Measurements from ENCODE around the gene BRINP3. TPM values are rescaled to one million over a fixed set of nuclear protein-coding genes. Genes with fewer than 3 reads are reported as not detected.
"Not testable (repeated sequence)": the region's sequence is repeated elsewhere in the genome, so short reads cannot be mapped to it uniquely, and the experiment has no call there.

The BRINP3 gene
- total RNA-seq, 1 donor = not detected

- Histone ChIP-seq H3K27me3 (ENCODE audit: insufficient read depth, low read length) (no peaks in the 10 kb centered on the region), H3K9me3 (ENCODE audit: low read depth, low read length) (peaks cover 2% of the 10 kb centered on the region), H3K27ac (ENCODE audit: low read depth, low read length) (no peak overlapping the region), H3K79me2 (ENCODE audit: insufficient read depth, low read length) (no peaks in the 10 kb centered on the region), H3K4me1 (ENCODE audit: insufficient read depth, low read length) (no peaks in the 10 kb centered on the region), H3K36me3 (ENCODE audit: insufficient read depth, low read length) (no peaks in the 10 kb centered on the region), H2AFZ (ENCODE audit: low read length) (no peak overlapping the region), H3K4me2 (ENCODE audit: insufficient read depth, low read length) (no peak overlapping the region), H3K4me3 (ENCODE audit: insufficient read depth, low read length) (no peak overlapping the region), H4K20me1 (ENCODE audit: insufficient read depth, low read length) (no peaks in the 10 kb centered on the region)
- no peak for TF ChIP-seq CTCF (IDR thresholded peaks at IDR 0.05; ENCODE audit: extremely low read depth, low read depth, low read length)
- no peak for DNase-seq (ENCODE audit: insufficient read length, low spot score, missing footprints)
Measured at GRCh38 chr1:190138266-190138665, 339.4 kb downstream of the BRINP3 start.

- Histone ChIP-seq H3K27me3 (ENCODE audit: insufficient read depth, low read length) (no peaks in the 10 kb centered on the region), H3K79me2 (ENCODE audit: insufficient read depth, low read length) (no peaks in the 10 kb centered on the region), H3K36me3 (ENCODE audit: insufficient read depth, low read length) (no peaks in the 10 kb centered on the region), H3K4me2 (ENCODE audit: insufficient read depth, low read length) (no peak overlapping the region), H3K4me3 (ENCODE audit: insufficient read depth, low read length) (no peak overlapping the region), H2AFZ (ENCODE audit: low read length) (no peak overlapping the region), H3K4me1 (ENCODE audit: insufficient read depth, low read length) (no peaks in the 10 kb centered on the region), H4K20me1 (ENCODE audit: insufficient read depth, low read length) (no peaks in the 10 kb centered on the region), H3K27ac (ENCODE audit: low read depth, low read length) (no peak overlapping the region), H3K9me3 (ENCODE audit: low read depth, low read length) (peaks cover 2% of the 10 kb centered on the region)
- no peak for DNase-seq (ENCODE audit: insufficient read length, low spot score, missing footprints)
- TF ChIP-seq CTCF (IDR thresholded peaks at IDR 0.05; ENCODE audit: extremely low read depth, low read depth, low read length) = no peak
Measured at GRCh38 chr1:190129366-190129765, 348.3 kb downstream of the BRINP3 start.

- Histone ChIP-seq H3K27me3 (ENCODE audit: insufficient read depth, low read length) (no peaks in the 10 kb centered on the region), H3K36me3 (ENCODE audit: insufficient read depth, low read length) (no peaks in the 10 kb centered on the region), H3K79me2 (ENCODE audit: insufficient read depth, low read length) (no peaks in the 10 kb centered on the region), H3K4me2 (ENCODE audit: insufficient read depth, low read length) (no peak overlapping the region), H4K20me1 (ENCODE audit: insufficient read depth, low read length) (no peaks in the 10 kb centered on the region), H2AFZ (ENCODE audit: low read length) (no peak overlapping the region), H3K27ac (ENCODE audit: low read depth, low read length) (no peak overlapping the region), H3K9me3 (ENCODE audit: low read depth, low read length) (no peaks in the 10 kb centered on the region), H3K4me1 (ENCODE audit: insufficient read depth, low read length) (no peaks in the 10 kb centered on the region), H3K4me3 (ENCODE audit: insufficient read depth, low read length) (no peak overlapping the region)
- no peak for TF ChIP-seq CTCF (IDR thresholded peaks at IDR 0.05; ENCODE audit: extremely low read depth, low read depth, low read length)
- DNase-seq (ENCODE audit: insufficient read length, low spot score, missing footprints) = no peak
Measured at GRCh38 chr1:190126728-190127127, 350.9 kb downstream of the BRINP3 start.

- no peak for DNase-seq (ENCODE audit: insufficient read length, low spot score, missing footprints)
- no peak overlapping the region for H3K4me2 ChIP-seq (ENCODE audit: insufficient read depth, low read length)
- no peaks in the 10 kb centered on the region for H3K4me1 ChIP-seq (ENCODE audit: insufficient read depth, low read length)
- TF ChIP-seq CTCF (IDR thresholded peaks at IDR 0.05; ENCODE audit: extremely low read depth, low read depth, low read length) = no peak
- no peaks in the 10 kb centered on the region for H3K36me3 ChIP-seq (ENCODE audit: insufficient read depth, low read length)
- H2AFZ ChIP-seq (ENCODE audit: low read length) = no peak overlapping the region
- H3K79me2 ChIP-seq (ENCODE audit: insufficient read depth, low read length) = no peaks in the 10 kb centered on the region
- H3K27me3 ChIP-seq (ENCODE audit: insufficient read depth, low read length) = no peaks in the 10 kb centered on the region
- H3K9me3 ChIP-seq (ENCODE audit: low read depth, low read length) = no peaks in the 10 kb centered on the region
- H3K27ac ChIP-seq (ENCODE audit: low read depth, low read length) = no peak overlapping the region
- H3K4me3 ChIP-seq (ENCODE audit: insufficient read depth, low read length) = no peak overlapping the region
- H4K20me1 ChIP-seq (ENCODE audit: insufficient read depth, low read length) = no peaks in the 10 kb centered on the region
Measured at GRCh38 chr1:190124068-190124467, 353.6 kb downstream of the BRINP3 start.

- H3K4me2 ChIP-seq (ENCODE audit: insufficient read depth, low read length); H3K36me3 ChIP-seq (ENCODE audit: insufficient read depth, low read length); H3K27me3 ChIP-seq (ENCODE audit: insufficient read depth, low read length); H3K9me3 ChIP-seq (ENCODE audit: low read depth, low read length); DNase-seq (ENCODE audit: insufficient read length, low spot score, missing footprints); H3K27ac ChIP-seq (ENCODE audit: low read depth, low read length); H3K79me2 ChIP-seq (ENCODE audit: insufficient read depth, low read length); H2AFZ ChIP-seq (ENCODE audit: low read length); H3K4me1 ChIP-seq (ENCODE audit: insufficient read depth, low read length); H3K4me3 ChIP-seq (ENCODE audit: insufficient read depth, low read length); H4K20me1 ChIP-seq (ENCODE audit: insufficient read depth, low read length): not testable (repeated sequence)
Measured at GRCh38 chr1:190120564-190120963, 357.1 kb downstream of the BRINP3 start.
